Stimulated activated CD8-positive, alpha-beta memory T cell treated with anti-CD3 and anti-CD28 coated beads, Interleukin-2, amount 100 ng/mL, for 1 hour (primary cell): Measurements from ENCODE around the gene APOC3.

Experiments
- DNase-seq, 2 donors: peaks; one replicate each; pipeline ENCODE4 v3.0.0-alpha.2; 2020; ENCODE audit warnings: low read depth in 2 of 2

The APOC3 gene

GRCh38 chr11:116874251-116874650, 44.5 kb downstream of the APOC3 start:
- no peak for DNase-seq

GRCh38 chr11:116875194-116875593, 45.5 kb downstream of the APOC3 start:
- no peak for DNase-seq

- no peak for DNase-seq
Observed at GRCh38 chr11:116876656-116877055, 46.9 kb downstream of the APOC3 start.

- DNase-seq = no peak
Observed at GRCh38 chr11:116879800-116880625, 50.3 kb downstream of the APOC3 start.

GRCh38 chr11:116881143-116881542, 51.4 kb downstream of the APOC3 start:
- no peak for DNase-seq

- no peak for DNase-seq
Observed at GRCh38 chr11:116882386-116882785, 52.7 kb downstream of the APOC3 start.
